Right atrium auricular region (tissue), 2 donors: ENCODE data around the gene PON3. TPM values are rescaled to one million over a fixed set of nuclear protein-coding genes. Genes with fewer than 3 reads are reported as not detected.

Experiments
- DNase-seq: peaks from one replicate; pipeline ENCODE4 v3.0.0-alpha.2; 2019; ENCODE audit warnings: low spot score
- H3K27ac ChIP-seq, 2 donors: fragments of 200-600 bp; sonication (generic); 1 replicate in 1 of 2; 2 replicates in 1 of 2; pipeline ENCODE4 v1.5.1; 2016 to 2019
- H3K27me3 ChIP-seq, 2 donors: fragments of 200-600 bp; sonication (generic); one replicate each; pipeline versions ENCODE4 v1.5.1 to v1.6.0; 2017 to 2019
- H3K36me3 ChIP-seq: fragments of 200-600 bp; sonication (generic); one replicate; pipeline ENCODE4 v1.5.1; 2016
- H3K4me1 ChIP-seq, 2 donors: fragments of 200-600 bp; sonication (generic); one replicate each; pipeline versions ENCODE4 v1.5.1 to v1.6.0; 2017 to 2019
- H3K4me3 ChIP-seq, 2 donors: fragments of 200-600 bp; sonication (generic); 1 replicate in 1 of 2; 2 replicates in 1 of 2; pipeline ENCODE4 v1.5.1; 2017 to 2019; ENCODE audit warnings: mild to moderate bottlenecking in 1 of 2, moderate library complexity in 1 of 2
- H3K9me3 ChIP-seq, 2 donors: fragments of 200-600 bp; sonication (generic); one replicate each; pipeline ENCODE4 v1.5.1; 2019
- total RNA-seq, 2 donors: library from RNA; depleted of rRNA; stranded (reverse); fragments of >200 nt; gene quantifications; one replicate each; pipeline ENCODE4 v1.1.0, GENCODE V29; 2016
- TF ChIP-seq, protein P1 (sequence below), 2 donors: fragments of 200-600 bp; sonication (generic); IDR thresholded peaks; one replicate each; pipeline ENCODE4 v1.5.1; 2019; ENCODE audit warnings: antibody characterized with exemption in 2 of 2

Gene PON3
- total RNA-seq, 2 donors from 2014 or later, result 1.7 TPM; not detected in 1

DNA sequence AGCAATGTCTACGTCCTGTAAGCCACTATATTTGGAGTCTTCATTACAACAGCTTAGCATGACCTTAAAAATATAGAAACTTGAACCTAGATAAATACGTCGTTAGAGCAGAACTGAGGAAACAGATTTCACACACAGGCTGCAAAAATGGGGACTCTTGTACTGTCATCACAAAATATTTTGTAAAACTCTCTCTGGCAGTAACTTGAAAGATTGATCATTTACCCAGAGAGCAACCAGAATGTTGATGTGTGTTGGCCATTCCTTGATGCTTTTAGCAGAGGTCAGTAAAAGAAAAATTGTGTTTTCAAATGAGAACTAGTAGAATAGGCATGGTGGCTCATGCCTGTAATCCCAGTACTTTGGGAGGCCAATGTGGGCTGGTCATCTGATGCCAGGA lies 57.3 kb downstream of the PON3 start:
- Histone ChIP-seq H3K4me1 (no peaks in the 10 kb centered on the region), H3K4me3 (no peak overlapping the region), H3K9me3 (no peaks in the 10 kb centered on the region), H3K27ac (no peak overlapping the region), H3K27me3 (no peaks in the 10 kb centered on the region), H3K36me3 (no peaks in the 10 kb centered on the region)
- TF ChIP-seq, protein P1, sequence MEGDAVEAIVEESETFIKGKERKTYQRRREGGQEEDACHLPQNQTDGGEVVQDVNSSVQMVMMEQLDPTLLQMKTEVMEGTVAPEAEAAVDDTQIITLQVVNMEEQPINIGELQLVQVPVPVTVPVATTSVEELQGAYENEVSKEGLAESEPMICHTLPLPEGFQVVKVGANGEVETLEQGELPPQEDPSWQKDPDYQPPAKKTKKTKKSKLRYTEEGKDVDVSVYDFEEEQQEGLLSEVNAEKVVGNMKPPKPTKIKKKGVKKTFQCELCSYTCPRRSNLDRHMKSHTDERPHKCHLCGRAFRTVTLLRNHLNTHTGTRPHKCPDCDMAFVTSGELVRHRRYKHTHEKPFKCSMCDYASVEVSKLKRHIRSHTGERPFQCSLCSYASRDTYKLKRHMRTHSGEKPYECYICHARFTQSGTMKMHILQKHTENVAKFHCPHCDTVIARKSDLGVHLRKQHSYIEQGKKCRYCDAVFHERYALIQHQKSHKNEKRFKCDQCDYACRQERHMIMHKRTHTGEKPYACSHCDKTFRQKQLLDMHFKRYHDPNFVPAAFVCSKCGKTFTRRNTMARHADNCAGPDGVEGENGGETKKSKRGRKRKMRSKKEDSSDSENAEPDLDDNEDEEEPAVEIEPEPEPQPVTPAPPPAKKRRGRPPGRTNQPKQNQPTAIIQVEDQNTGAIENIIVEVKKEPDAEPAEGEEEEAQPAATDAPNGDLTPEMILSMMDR (IDR thresholded peaks at IDR 0.05), result no peak
- DNase-seq, result no peak

DNA sequence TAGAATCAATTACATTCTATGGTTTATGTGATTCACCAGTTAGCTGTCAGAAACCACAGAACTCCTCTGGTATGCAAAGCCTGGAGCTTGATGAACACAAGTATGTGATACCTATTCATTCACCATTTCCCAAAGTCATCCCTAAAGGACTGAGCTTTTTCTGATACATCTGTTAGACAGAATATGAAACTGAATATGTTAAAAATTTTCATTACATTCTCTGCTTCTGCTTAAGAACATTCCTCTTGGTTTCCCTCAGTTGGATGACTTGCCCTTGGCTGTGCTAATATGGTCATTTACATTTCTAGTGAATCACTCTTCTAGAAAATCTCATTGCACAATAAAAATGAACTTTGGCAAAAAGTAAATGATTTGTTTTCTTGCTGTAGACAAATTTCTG lies 61.1 kb downstream of the PON3 start:
- Histone ChIP-seq H3K36me3 (no peaks in the 10 kb centered on the region), H3K4me1 (no peaks in the 10 kb centered on the region), H3K4me3 (no peak overlapping the region), H3K27me3 (no peaks in the 10 kb centered on the region), H3K27ac (no peak overlapping the region), H3K9me3 (no peaks in the 10 kb centered on the region)
- DNase-seq, result no peak
- TF ChIP-seq, protein P1 (IDR thresholded peaks at IDR 0.05), result no peak

DNA sequence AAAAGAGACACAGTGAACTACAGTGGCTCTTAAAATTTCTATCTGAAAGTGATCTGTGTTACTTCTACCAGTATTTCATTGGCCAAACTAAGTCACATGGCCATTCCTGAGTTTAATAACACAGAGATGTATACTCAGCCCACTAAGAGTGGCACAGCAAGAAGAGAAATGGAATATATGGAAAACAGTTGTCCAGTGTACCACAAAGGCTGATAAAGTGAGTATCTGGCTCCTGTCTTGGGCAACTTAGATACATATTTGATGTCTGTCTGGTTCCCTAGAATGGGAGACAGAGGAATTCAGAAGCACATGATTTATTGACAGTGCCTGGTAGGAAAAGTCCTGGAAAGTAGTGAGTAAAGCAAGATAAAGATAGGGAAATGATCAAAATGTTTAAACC lies 61.7 kb downstream of the PON3 start:
- Histone ChIP-seq H3K9me3 (no peaks in the 10 kb centered on the region), H3K4me1 (no peaks in the 10 kb centered on the region), H3K27ac (no peak overlapping the region), H3K36me3 (no peaks in the 10 kb centered on the region), H3K27me3 (no peaks in the 10 kb centered on the region), H3K4me3 (no peak overlapping the region)
- DNase-seq, result no peak
- TF ChIP-seq, protein P1 (IDR thresholded peaks at IDR 0.05), result no peak

DNA sequence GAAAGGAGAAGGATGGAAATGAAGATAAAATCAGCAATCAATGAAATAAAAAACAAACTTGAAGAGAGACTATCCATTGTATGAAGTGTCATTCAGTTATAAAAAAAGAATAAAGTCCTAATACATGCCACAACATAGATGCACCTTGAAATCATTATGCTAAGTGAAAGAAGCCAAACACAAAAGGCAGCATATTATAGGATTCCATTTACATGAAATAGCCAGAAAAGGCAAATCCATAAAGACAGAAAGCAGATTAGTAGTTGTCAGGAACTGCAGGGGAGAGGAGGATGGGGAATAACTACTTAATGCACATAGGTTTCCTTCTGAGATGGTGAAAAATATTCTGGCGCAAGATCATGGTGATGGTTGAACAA lies 65.2 kb downstream of the PON3 start:
- TF ChIP-seq, protein P1 (IDR thresholded peaks at IDR 0.05), result no peak
- Histone ChIP-seq H3K27me3 (no peaks in the 10 kb centered on the region), H3K4me1 (no peaks in the 10 kb centered on the region), H3K9me3 (no peaks in the 10 kb centered on the region), H3K4me3 (peak overlapping the region; percentile 1 to 33), H3K36me3 (no peaks in the 10 kb centered on the region), H3K27ac (no peak overlapping the region)
- no peak for DNase-seq

DNA sequence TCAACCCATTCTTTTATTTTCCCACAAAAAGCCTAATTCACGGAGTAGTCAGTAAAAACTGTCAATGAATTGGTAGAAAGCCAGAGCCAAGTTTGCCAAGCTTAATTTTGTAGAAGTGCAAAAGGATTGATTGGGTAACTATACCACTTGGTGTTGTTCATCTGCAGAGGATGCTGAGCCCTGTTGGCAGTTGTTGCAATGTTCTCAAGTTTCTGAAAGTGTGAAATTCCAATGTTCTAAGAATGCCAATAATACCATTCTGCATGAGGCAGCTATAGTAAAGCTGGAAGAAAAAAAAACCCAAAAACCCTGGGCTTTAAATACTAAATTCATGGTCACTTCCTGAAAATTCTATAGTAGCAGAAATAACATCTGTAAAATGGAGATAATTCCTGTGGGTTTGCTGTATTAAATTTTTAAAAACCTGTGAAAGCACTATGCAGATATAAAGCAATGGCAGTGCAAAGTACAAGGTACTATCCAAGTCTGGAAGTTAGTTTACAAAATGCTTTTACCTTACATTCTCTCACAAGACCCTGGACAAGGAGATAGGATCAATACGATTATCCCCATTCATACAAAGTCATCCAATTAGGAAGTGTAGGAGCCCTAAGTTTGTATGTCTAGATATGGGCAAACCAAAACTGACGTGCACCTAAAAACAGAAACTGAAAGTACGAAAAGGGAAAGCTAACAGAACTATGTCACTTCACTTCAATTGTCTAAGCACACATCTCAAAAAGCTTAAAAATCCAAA lies 65.8 kb downstream of the PON3 start:
- no peaks in the 10 kb centered on the region for H3K27me3 ChIP-seq
- TF ChIP-seq, protein P1 (IDR thresholded peaks at IDR 0.05), result no peak
- H3K4me3 ChIP-seq, result peak overlapping the region; percentile 1 to 33
- H3K36me3 ChIP-seq, result no peaks in the 10 kb centered on the region
- DNase-seq, result no peak
- no peak overlapping the region for H3K27ac ChIP-seq
- H3K9me3 ChIP-seq, result no peaks in the 10 kb centered on the region
- no peaks in the 10 kb centered on the region for H3K4me1 ChIP-seq

DNA sequence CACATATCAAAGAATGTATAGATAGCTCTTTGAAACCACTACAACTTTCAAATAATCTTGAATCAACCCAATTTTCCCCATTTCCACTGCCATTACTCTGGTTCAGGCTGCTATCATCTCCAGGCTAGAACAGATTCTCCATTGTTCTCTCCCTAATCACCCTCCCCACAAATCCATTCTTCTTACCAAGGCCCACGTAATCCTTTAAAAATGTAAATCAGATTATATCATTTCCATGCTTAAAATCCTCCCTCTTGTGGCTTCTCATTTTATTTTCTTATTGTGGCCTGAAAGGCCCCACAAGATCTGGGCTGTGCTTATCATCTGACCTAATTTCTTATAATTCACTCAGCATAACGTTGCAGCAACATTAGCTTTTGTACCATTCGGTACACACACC lies 68.8 kb downstream of the PON3 start:
- Histone ChIP-seq H3K4me3 (no peak overlapping the region), H3K27ac (no peak overlapping the region), H3K27me3 (no peaks in the 10 kb centered on the region), H3K36me3 (no peaks in the 10 kb centered on the region), H3K4me1 (no peaks in the 10 kb centered on the region), H3K9me3 (no peaks in the 10 kb centered on the region)
- DNase-seq, result no peak
- TF ChIP-seq, protein P1 (IDR thresholded peaks at IDR 0.05), result no peak
